CMK (cell line): ENCODE results near the gene NEK10.

Experiments
- DNase-seq: peaks from one replicate; pipeline ENCODE4 v3.0.0-alpha.2; 2010; ENCODE audit warnings: low read depth

NEK10 gene

DNA sequence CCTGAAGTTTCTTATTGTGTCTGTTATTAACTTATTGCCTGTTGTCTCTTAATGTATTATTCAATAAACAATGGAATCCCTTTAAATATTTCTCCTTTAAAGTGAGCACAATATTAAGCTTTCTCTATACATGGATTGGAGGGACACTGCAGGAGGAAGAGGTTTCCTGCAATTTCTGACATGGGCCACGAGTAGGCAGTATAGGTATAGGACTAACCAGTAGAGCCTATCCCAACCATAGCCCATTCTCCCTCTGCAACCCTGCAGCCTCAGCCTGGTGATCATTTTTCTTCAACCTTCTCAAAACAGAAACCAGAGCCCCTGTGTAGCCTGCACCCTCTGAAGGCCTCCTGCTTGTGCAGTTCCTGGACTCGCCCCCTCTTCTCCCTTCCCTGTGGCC is 124.8 kb downstream of the NEK10 start:
- no peak for DNase-seq

- DNase-seq = no peak
Observed at GRCh38 chr3:27239951-27240350, 129.2 kb downstream of the NEK10 start.

DNA sequence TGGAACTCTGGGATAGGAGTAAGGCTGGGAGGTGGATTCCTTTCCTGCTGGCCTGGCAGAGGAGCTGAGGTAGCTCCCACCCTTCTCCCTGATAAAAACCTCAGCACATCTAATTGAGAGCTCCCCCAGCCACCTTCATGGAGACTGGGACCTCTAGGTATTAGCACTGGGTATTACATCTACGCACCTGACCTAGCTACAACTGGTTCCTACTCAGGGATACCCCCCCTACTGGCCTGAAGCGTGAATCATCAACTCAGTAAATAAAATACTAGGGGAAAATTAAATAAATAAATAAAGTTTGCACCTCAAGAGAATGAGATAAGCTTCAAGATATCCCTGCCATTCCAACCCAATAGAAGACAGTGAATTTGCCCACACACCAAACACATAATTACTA is 140.4 kb downstream of the NEK10 start:
- no peak for DNase-seq

GRCh38 chr3:27224197-27224596 is 145.0 kb downstream of the NEK10 start:
- DNase-seq = no peak

DNA sequence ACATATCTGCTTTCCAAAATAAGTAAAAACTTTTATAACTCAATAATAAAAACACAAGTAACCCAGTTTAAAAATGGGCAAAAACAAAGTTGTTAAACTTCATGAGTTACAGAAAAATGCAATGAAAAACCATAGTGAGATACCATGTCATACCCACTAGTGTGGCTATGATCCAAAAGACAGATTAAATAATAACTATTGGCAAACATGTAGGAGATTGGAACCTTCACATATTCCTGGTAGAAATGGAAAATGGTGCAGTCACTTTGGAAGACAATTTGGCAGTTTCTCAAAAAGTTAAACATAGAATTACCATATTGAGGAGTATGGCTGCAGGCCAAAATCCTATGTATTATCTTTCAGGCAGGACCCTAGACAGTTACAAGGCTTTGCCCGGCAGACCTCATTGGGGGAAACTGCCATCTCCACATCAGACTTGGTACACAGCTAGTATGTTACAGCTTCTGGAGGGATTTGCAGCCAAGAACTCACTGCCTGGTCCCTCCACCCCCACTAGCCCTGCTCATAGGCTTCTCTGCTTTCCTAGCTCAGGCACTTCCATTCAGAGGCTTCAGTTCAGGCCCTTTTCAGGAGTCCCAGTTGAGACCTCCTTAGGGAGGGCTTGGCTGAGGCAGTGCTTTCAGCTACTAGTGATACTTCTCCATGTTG is 147.8 kb downstream of the NEK10 start:
- no peak for DNase-seq

GRCh38 chr3:27220166-27220565 is 149.0 kb downstream of the NEK10 start:
- DNase-seq = no peak

DNA sequence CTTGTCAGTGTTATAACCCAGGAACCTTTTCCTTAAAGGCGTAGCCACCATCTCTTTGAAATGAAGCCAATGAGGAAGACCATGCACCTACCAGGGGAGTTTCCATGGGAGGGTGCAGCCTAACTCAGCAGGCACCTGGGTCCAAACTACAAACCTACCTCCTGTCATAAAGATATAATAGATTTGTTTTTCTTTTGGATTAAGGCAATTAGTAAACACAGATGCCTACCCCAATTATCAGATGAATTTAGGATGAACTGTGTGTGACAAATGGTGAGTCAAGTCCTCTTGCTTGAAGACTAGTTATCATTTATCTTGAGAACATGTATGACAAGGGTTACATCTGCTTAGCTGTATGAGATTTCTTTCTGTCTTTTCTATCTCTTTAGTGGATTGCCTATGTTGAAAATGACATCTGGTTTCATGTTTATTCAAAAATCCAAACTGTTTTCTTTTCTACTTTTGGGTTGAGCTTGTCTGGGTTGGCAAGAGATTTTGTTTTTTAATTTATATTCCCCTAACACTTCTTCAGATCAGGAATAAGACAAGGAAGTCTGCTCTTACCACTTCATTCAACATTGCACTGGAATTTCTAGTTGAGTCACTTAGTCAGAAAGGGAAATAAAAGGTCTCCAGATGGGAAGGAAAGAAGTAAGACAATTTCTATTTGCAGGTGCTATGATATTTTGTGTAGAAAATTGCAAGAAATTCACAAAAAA is 149.9 kb downstream of the NEK10 start:
- no peak for DNase-seq

- DNase-seq = no peak
Observed at GRCh38 chr3:27216955-27217552, 152.1 kb downstream of the NEK10 start.

GRCh38 chr3:27216295-27216855 is 152.8 kb downstream of the NEK10 start:
- DNase-seq = no peak

DNA sequence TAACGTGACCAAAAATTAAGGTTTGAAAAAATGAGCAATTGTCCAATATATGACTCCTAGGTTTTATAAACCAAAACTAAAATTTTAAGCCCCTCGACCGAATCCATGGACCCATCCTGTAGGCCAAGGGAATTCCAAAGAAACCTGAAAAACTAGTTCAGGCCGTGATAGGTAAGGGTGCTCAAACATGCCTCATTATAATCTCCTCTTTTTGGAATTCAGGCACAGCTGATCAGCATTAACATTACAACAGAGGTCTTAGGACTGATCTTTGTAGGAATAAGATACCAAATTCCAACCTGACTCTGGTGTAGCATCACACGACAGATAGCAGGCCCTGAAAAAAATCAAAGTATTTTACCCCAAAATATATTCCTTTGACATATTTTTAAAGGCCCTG is 155.7 kb downstream of the NEK10 start:
- DNase-seq = no peak

DNA sequence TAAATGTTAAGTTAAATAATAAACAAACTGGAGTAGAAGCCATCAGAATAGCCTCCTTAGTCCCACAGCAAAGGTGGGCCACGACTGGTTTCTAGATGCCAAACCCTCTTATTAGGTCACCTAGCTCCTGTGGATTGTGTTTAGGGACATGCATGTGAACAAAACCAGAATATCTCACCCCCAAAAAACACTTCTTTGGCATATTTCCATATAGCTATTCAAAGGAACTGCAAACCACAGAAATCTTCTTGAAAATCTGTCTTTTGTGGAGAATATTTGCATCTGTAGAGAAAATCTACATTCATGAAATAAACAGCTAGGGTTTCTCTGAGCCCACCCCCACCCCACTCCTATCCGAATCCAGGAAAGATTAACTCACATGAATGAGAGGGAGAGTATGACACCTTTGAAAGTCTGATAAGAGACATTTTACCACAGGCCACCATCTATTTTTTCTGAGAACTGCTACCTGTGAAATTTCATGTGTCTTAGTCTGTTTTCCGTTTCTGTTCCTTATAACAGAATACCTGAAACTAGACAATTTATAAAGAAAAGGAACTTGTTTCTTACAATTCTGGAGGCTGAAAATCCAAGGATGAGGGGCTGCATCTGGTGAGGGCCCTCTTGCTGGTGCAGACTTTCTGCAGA is 159.4 kb downstream of the NEK10 start:
- DNase-seq = no peak

- DNase-seq = no peak
Observed at GRCh38 chr3:27208961-27209616, 160.1 kb downstream of the NEK10 start.

GRCh38 chr3:27202959-27203358 is 166.2 kb downstream of the NEK10 start:
- no peak for DNase-seq

- DNase-seq = no peak
Observed at GRCh38 chr3:27201492-27201891, 167.7 kb downstream of the NEK10 start.

DNA sequence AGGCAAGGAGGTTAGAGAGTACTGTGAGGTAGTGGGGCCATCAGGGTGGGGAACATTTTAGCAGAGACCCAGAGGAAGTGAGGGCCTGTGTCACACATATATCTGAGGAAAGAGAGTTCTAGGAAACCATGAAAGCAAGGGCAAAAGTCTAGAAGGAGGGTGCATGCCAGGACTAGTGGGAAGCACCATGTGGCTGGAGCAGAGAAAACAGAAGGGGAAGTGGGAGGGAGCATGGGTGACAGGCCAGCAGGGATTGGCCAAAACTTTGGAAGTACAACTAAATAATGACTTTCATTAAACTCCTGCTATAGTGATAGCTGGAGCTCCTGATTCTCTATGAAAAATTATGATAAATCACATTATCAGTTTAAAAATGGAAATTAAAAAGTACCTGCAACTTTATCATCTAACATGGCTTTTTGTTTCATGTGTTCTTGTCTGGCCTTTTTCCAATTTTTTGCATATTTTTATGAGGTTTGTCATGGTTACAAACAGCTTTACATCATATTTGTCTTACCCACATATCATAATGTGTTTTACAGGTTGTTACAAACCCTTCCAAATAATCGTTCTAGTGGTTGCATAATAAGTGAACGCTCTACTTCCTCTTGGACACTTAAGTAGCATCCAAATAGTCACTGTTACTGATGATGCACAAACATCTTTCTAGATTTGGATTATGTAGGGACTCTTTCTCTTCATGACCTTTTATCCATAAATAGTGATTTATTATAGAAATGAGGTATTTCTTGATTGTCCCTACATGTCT is 168.3 kb downstream of the NEK10 start:
- DNase-seq = no peak

DNA sequence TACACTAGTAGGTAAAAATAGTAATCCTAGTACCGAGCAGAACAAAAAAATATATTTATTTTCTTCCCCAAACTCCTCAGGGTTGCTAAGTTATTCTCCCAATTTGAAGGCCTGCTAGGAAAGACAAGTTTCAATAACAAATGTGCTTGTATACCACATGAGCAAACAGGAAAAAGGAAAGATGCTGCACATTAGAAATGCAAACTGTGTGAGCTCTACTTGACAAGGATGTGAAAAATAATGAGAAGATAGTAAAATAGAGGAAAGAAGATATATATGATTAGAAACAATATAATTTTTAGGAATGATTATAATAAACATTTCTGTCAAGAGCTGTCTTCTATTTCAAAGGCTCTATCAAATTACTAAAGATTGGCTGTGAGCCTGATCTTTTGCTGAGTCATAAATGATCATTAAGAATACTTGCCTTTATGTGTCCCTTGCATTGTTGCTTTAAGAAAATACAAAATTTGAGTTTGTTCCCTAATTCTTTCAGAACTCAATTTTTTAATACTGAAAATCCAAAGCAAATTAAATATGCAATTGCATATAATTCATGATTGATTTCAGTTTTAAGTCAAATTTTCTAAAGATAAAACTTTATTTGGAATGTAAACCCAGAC is 174.2 kb downstream of the NEK10 start:
- DNase-seq = no peak

DNA sequence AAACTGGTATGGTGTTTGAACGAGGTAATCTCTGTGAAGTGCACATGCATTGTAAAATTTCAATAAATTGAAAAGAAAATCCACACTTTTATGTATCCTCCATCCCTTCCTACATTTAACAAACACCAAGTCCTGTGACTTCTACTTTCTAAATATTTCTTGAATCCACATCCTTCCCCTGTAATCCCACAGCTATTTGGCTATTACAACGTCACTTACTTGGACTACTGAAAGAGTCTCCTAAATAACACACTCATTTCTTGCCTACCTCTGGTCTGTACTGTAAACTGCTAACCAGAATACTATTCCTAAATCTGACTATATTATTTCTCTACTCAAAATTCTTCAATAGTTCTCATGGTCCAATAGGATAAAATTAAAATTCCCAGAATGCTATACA is 176.1 kb downstream of the NEK10 start:
- no peak for DNase-seq

GRCh38 chr3:27186013-27186412 is 183.2 kb downstream of the NEK10 start:
- no peak for DNase-seq

GRCh38 chr3:27185231-27185989 is 183.8 kb downstream of the NEK10 start:
- no peak for DNase-seq

DNA sequence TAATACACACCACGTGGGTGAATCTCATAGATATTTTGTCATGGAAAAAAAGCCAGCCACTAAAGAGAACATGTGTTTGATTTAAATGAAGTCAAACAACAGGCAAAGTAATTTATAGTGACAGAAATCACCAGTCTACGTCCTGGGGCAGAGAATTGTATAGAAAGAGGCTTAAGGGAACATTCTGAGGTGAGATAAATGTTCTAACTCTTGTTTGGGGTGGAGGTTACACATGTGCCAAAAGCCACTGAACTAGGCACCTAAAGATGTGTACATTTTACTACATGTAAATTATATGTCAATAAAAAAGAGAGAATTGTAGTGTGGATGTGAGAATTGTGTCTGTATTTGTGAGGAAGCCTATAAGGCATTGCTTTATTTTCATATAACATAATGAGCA is 184.9 kb downstream of the NEK10 start:
- no peak for DNase-seq
